Measurements from ENCODE around the gene CAV2.

The CAV2 gene

GRCh38 chr7:116501425-116502167 is 2.1 kb downstream of the CAV2 start:
- no peak for TF ChIP-seq RAD21 (IDR thresholded peaks at IDR 0.05; ENCODE audit: low read depth)
- no peak for TF ChIP-seq YY1 (IDR thresholded peaks at IDR 0.05; ENCODE audit: low read depth)
- TF ChIP-seq, protein P1, sequence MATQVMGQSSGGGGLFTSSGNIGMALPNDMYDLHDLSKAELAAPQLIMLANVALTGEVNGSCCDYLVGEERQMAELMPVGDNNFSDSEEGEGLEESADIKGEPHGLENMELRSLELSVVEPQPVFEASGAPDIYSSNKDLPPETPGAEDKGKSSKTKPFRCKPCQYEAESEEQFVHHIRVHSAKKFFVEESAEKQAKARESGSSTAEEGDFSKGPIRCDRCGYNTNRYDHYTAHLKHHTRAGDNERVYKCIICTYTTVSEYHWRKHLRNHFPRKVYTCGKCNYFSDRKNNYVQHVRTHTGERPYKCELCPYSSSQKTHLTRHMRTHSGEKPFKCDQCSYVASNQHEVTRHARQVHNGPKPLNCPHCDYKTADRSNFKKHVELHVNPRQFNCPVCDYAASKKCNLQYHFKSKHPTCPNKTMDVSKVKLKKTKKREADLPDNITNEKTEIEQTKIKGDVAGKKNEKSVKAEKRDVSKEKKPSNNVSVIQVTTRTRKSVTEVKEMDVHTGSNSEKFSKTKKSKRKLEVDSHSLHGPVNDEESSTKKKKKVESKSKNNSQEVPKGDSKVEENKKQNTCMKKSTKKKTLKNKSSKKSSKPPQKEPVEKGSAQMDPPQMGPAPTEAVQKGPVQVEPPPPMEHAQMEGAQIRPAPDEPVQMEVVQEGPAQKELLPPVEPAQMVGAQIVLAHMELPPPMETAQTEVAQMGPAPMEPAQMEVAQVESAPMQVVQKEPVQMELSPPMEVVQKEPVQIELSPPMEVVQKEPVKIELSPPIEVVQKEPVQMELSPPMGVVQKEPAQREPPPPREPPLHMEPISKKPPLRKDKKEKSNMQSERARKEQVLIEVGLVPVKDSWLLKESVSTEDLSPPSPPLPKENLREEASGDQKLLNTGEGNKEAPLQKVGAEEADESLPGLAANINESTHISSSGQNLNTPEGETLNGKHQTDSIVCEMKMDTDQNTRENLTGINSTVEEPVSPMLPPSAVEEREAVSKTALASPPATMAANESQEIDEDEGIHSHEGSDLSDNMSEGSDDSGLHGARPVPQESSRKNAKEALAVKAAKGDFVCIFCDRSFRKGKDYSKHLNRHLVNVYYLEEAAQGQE (IDR thresholded peaks at IDR 0.05; ENCODE audit: low read depth) = no peak
- no peak for TF ChIP-seq TAF1 (IDR thresholded peaks at IDR 0.05; ENCODE audit: low read depth)
- no peak for TF ChIP-seq EP300 (IDR thresholded peaks at IDR 0.05; ENCODE audit: borderline replicate concordance)
- TF ChIP-seq TEAD4 (IDR thresholded peaks at IDR 0.05) = no peak
- TF ChIP-seq, protein P2, sequence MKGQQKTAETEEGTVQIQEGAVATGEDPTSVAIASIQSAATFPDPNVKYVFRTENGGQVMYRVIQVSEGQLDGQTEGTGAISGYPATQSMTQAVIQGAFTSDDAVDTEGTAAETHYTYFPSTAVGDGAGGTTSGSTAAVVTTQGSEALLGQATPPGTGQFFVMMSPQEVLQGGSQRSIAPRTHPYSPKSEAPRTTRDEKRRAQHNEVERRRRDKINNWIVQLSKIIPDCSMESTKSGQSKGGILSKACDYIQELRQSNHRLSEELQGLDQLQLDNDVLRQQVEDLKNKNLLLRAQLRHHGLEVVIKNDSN (IDR thresholded peaks at IDR 0.05) = no peak
- no peak for TF ChIP-seq MAX (IDR thresholded peaks at IDR 0.05)
- no peak for TF ChIP-seq FOXM1 (IDR thresholded peaks at IDR 0.05; ENCODE audit: borderline replicate concordance, low read depth)
- no peak for TF ChIP-seq ZBTB7A (IDR thresholded peaks at IDR 0.05; ENCODE audit: low read depth)
- TF ChIP-seq NFIC (IDR thresholded peaks at IDR 0.05) = no peak
- no peak for TF ChIP-seq EGR1 (IDR thresholded peaks at IDR 0.05)
- no peak for TF ChIP-seq TCF12 (IDR thresholded peaks at IDR 0.05; ENCODE audit: low read depth)
- TF ChIP-seq CEBPB (IDR thresholded peaks at IDR 0.05) = no peak

DNA sequence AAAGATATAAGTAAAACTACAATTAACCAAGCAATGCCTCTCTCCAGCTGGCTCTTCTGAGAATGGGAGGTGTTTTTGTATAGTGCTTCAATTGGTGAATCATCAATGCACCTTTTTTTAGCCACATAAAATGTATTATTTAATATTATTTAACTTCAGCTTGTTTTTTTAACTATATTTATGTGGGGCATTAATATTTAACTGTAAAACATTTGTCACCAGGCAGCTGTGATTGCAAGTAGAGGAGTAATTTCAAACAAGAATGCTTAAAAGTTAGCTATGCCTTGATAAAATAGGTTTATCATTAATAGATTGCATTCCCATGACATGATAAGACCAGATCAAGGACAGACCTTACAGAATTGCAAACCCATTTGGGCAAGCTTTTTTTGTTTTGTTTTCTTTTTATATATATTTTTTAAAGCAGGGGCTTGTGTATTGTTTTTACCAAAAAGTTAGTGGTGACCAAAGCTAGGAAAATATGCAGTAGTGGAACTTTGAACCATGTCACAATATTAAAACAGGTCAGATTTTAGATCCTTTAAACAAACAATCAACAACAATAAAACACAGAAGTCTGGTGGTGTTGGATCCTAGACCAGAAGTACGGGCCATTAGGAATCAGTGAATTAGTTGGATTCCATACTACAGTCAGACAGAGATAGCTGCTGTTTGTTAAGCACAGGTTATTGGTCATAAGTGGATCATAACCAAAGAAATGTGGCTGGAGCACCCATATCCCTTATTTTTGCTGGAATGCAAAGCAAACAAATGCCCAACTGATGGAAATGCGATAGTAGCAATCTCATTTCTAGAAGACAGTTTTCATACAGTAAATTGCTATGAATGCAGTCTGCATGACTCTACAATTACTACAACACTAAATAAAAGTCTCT is 2.9 kb downstream of the CAV2 start:
- TF ChIP-seq FOXM1 (IDR thresholded peaks at IDR 0.05; ENCODE audit: borderline replicate concordance, low read depth) = no peak
- TF ChIP-seq EGR1 (IDR thresholded peaks at IDR 0.05) = no peak
- TF ChIP-seq MAX (IDR thresholded peaks at IDR 0.05) = no peak
- no peak for TF ChIP-seq TEAD4 (IDR thresholded peaks at IDR 0.05)
- TF ChIP-seq CREB1 (IDR thresholded peaks at IDR 0.05; ENCODE audit: low read depth) = no peak
- no peak for TF ChIP-seq RAD21 (IDR thresholded peaks at IDR 0.05; ENCODE audit: low read depth)
- no peak for TF ChIP-seq TCF12 (IDR thresholded peaks at IDR 0.05; ENCODE audit: low read depth)
- TF ChIP-seq EP300 (IDR thresholded peaks at IDR 0.05; ENCODE audit: borderline replicate concordance) = no peak
- TF ChIP-seq ZBTB7A (IDR thresholded peaks at IDR 0.05; ENCODE audit: low read depth) = no peak
- no peak for TF ChIP-seq TAF1 (IDR thresholded peaks at IDR 0.05; ENCODE audit: low read depth)
- TF ChIP-seq, protein P2 (IDR thresholded peaks at IDR 0.05) = no peak
- TF ChIP-seq YY1 (IDR thresholded peaks at IDR 0.05; ENCODE audit: low read depth) = no peak
- TF ChIP-seq, protein P1 (IDR thresholded peaks at IDR 0.05; ENCODE audit: low read depth) = no peak
- no peak for TF ChIP-seq NFIC (IDR thresholded peaks at IDR 0.05)

GRCh38 chr7:116503835-116504234 is 4.3 kb downstream of the CAV2 start:
- no peak for TF ChIP-seq EGR1 (IDR thresholded peaks at IDR 0.05)
- TF ChIP-seq CREB1 (IDR thresholded peaks at IDR 0.05; ENCODE audit: low read depth) = no peak
- no peak for TF ChIP-seq NFIC (IDR thresholded peaks at IDR 0.05)
- TF ChIP-seq EP300 (IDR thresholded peaks at IDR 0.05; ENCODE audit: borderline replicate concordance) = no peak
- no peak for TF ChIP-seq TAF1 (IDR thresholded peaks at IDR 0.05; ENCODE audit: low read depth)
- no peak for TF ChIP-seq YY1 (IDR thresholded peaks at IDR 0.05; ENCODE audit: low read depth)
- no peak for TF ChIP-seq TEAD4 (IDR thresholded peaks at IDR 0.05)
- TF ChIP-seq, protein P1 (IDR thresholded peaks at IDR 0.05; ENCODE audit: low read depth) = no peak
- TF ChIP-seq FOXM1 (IDR thresholded peaks at IDR 0.05; ENCODE audit: borderline replicate concordance, low read depth) = no peak
- TF ChIP-seq MAX (IDR thresholded peaks at IDR 0.05) = no peak
- no peak for TF ChIP-seq CEBPB (IDR thresholded peaks at IDR 0.05)
- TF ChIP-seq ZBTB7A (IDR thresholded peaks at IDR 0.05; ENCODE audit: low read depth) = no peak
- no peak for TF ChIP-seq RAD21 (IDR thresholded peaks at IDR 0.05; ENCODE audit: low read depth)
- no peak for TF ChIP-seq TCF12 (IDR thresholded peaks at IDR 0.05; ENCODE audit: low read depth)
- TF ChIP-seq, protein P2 (IDR thresholded peaks at IDR 0.05) = no peak

Data from Ishikawa (cell line).